Measurements from ENCODE around the gene STAM. TPM values are rescaled to one million over a fixed set of nuclear protein-coding genes. Genes with fewer than 3 reads are reported as not detected.

Gene STAM
- total RNA-seq, 1 donor from 2014 or later = 26.2 TPM

DNA sequence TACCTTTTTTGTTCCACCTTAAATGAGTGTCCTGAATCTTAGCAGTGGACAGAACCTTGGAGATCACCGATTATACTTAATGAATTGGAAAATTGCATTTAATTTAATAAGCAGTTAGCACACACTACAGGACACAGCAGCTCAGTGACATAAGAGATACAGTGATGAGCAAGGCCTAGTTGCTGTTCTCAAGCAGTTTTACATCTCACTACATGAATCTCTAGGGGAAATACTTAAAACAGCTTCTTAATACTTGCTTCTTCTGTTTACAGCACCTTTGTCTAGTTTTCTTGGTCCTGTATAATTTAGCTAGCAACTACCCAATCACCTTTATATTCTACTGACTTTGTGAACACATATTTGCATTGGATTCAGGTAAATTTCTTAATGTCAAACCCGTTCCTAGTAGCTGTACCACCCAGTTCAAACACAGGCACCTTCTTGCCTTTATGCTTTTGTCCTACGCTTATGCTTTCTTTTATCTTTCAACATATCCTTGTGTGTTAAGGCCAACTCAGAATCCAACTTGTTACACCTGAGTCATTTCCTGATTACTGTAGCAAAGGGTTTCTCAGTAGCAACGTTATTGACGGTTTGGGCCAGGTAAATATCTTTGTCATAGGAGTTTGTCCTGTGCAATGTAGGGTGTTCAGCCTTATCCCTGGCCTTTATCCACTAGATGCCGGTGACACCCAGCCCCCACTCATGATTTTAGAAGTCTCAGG is 1.8 kb downstream of the STAM start:
- intact Hi-C loops (cut with micrococcal nuclease) = loop anchor here (2.0 to 5.0 kb wide), 2 partner anchors 618 to 1013 kb away; partner anchors contain the start of gene ARL5B

DNA sequence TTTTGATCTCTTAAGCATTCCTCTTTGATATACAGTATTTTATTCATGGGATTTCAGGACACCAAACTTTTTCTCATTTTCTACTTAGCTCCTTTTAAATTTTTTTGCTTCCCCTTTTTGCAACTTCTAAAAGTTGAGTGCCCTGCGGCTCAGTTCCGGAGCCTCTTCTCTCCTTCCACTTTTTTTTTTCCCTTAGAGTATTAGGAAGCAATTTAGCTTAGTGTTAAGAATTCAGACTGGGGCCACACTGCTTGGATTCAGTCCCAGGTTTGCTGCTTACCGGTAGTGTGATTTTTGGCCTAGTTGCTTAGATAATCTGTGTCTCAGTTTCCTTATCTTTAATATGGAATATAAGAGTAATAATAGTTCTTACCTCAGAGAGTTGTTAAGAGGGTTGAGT is 3.4 kb downstream of the STAM start:
- intact Hi-C loops (cut with micrococcal nuclease) = loop anchor here (5.0 kb wide), 1 partner anchor 620 kb away; no protein-coding TSS in a partner anchor

DNA sequence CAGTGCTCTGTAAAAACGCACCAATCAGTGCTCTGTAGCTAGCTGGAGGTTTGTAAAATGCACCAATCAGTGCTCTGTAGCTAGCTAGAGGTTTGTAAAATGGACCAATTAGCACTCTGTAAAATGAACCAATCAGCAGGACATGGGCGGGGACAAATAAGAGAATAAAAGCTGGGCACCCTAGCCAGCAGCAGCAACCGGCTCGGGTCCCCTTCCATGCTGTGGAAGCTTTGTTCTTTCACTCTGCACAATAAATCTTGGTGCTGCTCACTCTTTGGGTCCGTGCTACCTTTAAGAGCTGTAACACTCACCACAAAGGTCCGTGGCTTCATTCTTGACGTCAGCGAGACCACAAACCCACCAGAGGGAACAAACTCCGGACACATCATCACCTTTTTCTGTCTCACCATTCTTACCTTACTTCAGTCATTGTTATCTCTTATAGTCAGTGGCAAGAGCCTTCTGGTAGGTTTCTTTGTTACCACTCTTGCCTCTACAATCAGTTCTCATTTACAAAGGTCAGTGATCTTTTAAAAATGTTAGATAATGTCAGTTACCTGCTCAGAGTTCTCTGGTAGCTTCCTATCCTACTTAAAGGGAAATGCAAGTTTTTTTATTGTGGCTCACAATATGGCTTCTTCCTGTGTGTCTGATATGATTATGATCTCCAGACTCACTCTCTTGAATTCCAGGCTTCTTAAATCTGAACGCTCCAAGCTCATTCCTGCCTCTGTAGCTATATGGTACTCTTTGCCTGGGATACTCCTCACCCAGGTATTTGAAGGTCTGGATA is 4.5 kb downstream of the STAM start:
- intact Hi-C loops (cut with micrococcal nuclease) = loop anchor here (5.0 kb wide), 1 partner anchor 621 kb away; no protein-coding TSS in a partner anchor

DNA sequence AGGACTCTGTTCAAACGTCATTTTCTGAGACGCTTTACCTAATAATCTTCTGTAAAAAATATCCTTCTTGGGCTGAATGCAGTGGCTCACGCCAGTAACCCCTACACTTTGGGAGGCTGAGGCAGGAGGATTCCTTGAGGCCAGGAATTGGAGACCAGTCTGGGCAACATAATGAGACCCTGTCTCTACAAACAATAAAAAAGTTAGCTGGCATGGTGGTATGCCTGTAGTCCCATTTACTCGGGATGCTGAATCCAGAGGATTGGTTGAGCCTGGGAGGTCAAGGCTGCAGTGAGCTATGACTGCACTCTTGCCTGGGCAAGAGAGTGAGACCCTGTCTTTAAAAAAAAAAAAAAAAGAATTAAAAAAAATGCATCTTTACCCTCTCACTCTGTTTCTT is 5.1 kb downstream of the STAM start:
- intact Hi-C loops (cut with micrococcal nuclease) = loop anchor here (5.0 kb wide), 1 partner anchor 622 kb away; no protein-coding TSS in a partner anchor

DNA sequence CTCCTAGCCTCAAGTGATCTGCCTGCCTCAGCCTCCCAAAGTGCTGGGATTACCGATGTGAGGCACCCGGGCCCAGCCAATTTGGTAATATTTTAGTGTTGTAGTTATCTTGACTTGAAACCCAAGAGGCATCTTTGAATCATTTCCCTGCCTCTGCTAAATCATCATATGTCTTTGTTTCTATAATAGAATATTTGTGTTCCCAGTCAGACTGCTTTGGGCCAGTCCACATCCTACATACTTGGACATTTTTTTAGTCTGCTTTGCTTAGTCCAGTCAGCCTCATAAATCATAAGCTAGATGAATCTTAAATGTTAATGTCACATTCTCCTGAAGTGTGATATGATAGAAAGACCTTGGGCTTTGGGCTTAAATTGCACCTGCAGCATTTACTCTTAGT is 5.9 kb downstream of the STAM start:
- intact Hi-C loops (cut with micrococcal nuclease) = loop anchor here (5.0 kb wide), 1 partner anchor 623 kb away; no protein-coding TSS in a partner anchor

DNA sequence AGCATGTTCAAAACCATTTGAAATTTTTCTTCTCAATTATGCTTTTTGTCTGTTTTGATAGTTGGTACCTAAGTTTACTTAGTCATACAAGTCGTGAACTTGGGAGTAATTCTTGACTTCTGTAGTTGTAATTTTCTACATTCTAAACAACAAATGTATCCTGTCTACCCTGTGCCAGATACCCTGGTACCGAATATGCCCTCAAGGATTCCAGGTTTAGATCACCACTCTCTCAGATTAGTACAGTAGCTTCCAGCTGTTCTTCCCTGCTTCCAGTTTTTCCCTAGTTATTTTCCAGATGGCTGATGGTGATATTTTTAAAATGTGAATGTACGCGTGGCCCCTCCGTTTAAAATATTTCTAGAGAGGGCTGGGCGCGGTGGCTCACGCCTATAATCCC is 6.5 kb downstream of the STAM start:
- intact Hi-C loops (cut with micrococcal nuclease) = no loop called here

DNA sequence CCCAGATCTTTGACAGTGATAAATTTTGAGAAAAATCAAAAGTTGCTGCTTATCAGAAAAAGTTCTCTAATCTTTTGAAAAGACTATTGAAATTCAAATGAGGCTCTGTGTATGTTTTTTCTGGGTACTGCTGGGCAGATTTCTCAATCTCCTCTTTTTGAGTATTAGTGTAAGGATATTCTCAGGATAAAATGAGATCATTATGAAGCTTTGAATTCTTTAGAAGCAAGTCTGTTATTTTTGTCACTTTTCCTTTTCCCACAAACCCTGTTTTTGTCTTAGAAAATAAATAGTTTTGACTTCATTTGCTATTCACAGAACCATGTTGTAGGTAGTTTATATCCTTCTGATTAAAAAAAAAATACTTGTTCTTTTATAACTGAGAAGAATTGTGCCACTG is 7.9 kb downstream of the STAM start:
- intact Hi-C loops (cut with micrococcal nuclease) = no loop called here

DNA sequence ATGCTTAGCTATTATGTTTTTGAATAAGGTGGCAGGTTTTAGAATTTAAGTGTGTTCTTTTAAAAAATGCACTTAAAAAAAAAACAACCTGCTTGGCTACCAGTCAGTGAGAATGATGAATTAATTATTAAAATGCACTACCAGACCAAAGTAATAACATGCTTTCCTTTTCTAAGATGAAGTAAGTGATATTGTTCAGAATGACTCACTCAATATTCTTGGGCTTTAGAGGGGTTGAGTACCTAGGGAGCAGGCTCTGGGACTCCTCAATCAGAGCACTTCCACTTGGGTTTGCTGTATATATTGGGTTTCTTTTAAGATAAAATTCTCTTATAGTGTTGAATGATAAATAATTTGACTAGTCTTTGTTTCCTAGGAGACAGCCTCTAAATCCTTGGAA is 8.6 kb downstream of the STAM start:
- intact Hi-C loops (cut with micrococcal nuclease) = no loop called here

DNA sequence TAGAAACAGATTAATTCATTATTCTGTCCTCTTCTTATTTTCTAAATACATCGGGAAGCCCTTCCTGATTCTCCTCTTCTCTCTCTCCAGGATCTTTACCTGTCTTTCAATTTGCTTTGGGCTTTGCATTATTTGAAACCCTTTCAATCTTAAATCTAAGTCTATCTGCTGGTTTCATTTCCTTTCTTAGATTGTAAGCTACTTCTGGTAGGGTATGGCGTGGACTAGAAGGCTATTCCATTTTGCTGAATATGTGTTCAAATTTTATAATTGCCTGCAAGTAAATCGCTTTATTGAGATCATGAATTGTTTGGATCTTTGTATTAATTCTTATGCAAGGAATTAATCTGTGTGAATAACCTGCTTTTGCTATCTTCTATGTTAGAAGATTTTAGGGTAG is 11.1 kb downstream of the STAM start:
- intact Hi-C loops (cut with micrococcal nuclease) = no loop called here

DNA sequence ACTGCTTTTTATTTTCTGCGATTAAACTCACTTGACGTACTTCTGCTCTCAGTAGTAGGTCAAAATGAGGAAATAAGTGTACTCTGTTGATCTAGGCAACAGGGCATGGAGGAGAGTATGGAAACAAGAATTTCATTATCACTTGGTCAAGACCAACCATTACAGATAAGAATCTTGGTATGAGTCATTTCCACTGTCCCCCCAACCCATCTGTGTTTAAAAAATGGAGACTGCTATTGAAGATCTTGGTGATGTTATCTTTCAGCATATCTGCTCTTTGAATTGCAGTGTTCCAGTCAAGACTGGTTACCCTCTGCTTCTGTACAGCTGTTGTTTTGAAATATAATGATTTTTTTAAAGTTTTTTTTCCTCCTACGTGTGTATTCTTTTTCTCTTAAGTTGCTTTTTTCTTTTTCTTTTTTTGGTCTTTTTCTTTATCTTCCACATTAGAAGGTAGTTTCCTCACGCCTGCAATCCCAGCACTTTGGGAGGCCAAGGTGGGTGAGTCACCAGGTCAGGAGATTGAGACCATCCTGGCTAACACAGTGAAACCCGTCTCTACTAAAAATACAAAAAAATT is 11.7 kb downstream of the STAM start:
- intact Hi-C loops (cut with micrococcal nuclease) = no loop called here

DNA sequence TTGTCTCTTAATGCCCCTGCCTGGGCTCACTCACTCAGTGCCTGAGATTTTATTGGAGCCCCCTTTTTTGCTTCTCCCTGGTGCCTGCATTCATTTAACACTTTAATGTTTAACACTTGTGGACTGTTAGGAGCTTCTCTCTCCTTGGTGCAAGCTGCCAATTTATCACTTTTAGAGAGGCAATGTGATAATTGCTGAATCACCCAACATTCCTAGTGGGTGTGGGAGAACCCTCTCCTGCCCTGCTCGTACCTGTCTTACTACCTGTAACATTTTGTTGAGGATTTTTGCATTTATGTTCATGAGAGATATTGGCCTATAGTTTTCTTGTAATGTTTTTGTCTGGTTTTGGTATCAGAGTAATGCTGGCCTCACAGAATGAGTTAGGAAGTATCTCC is 13.2 kb downstream of the STAM start:
- intact Hi-C loops (cut with micrococcal nuclease) = no loop called here

DNA sequence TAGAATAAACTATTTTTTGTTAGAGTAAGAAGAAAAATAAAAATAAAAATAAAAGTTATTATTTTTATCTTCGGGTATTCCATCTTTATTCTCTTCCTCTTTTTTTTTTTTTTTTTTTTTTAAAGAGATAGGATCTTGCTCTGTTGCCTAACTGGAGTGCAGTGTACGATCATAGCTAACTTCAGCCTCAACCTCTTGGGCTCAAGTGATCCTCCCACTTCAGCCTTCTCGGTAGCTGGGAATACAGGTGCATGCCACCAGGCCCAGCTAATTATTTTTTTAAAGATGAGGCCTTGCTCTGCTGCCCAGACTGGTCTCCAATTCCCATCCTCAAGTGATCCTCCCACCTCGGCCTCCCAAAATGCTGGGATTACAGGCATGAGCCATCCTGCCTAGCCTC is 15.4 kb downstream of the STAM start:
- intact Hi-C loops (cut with micrococcal nuclease) = no loop called here

DNA sequence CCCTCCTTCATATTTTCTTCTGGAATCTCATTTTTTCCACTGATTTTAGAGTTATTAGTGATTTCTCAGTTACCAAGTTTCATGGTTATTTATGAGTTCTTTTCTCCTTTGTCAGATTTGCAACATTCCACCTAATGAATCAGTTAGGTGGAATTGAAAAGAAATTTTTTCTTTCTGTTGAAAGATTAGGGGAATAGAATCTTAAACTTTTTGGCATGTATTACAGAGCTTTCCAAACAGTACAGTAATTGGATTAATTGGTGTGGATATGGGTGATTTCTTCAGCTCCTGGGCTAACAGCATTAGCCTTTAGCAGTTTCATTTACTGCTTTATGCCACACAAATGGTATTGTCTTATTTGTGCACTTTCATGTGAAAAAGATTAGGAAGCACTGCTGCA is 17.0 kb downstream of the STAM start:
- intact Hi-C loops (cut with micrococcal nuclease) = no loop called here

DNA sequence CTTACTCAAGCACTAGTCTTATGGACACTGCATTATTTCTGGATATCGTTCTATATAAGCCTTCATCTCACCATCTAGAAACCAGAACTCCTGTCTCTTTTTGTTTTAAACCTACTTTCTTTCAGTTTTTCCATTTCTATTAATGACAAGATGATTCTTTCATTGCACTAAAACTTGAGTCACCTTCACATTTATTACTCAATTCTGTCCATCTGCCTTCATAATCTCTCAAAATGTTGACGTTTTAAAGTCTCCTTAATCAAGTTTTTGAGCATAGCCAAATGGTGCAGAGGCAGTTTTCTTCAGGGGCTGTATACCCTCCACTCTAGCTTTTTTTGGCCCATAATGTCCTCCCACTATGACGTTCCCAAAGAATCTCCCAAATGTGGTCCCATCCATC is 17.6 kb downstream of the STAM start:
- intact Hi-C loops (cut with micrococcal nuclease) = no loop called here

DNA sequence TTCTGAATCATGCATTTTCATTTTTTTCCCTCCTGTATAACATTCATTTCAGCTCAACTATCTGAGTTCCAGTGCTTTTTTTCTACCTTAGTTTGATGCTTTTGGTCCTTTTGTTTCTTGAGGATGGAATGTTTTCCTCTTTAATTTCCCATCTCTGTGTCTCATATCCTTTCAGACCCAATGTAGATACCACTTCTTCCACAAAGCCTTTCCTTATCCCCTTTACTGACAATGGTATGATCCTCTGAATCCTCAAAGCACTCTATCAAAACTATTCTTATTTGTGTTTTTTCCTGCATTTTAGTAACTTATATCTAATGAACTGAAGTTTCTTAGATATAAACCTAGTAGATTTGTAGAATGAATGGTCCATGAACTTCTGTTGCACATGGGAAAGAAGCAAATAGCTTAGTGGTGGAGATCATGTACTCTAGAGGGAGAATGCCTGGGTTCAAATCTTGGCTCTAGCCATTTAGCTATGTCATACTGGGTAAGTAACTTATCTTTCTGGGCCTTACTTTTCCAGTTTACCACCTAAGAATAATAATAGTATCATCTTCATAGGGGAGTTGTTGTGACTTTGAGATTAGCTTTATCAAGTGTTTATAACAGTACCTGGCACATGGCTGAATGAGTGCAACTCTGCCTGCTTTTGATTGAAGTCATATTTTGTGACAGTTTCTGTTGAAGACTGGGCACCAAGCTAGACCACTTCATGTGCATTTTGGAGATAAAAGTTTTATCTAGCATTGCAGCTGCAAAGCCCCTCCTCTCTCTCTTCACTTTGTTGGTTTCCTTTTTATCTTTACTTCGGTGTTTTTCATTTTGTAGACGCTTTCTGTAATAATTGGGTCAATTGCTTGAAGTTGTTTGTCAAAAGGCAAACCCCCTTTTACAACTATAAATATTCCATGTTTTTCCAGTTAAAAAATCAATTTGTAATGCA is 18.5 kb downstream of the STAM start:
- intact Hi-C loops (cut with micrococcal nuclease) = no loop called here

DNA sequence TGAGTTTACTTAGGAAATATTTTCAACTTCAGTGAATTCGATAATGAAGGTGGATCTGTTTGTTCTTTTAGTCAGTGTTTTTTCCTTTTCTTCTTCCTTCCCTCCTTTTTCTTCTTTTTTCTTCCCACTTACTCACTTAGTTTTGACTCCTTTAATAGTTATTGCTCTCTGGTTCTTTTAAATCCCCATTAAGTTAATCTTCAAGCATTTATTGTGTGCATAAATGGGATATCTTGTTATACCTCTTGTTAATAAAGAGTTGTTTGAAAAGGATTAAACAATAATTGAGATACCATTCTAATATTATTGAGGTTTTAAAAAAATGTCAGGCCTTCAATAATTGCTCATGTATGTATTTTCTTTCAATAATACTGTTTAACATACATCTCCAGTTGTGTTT is 19.5 kb downstream of the STAM start:
- intact Hi-C loops (cut with micrococcal nuclease) = no loop called here

DNA sequence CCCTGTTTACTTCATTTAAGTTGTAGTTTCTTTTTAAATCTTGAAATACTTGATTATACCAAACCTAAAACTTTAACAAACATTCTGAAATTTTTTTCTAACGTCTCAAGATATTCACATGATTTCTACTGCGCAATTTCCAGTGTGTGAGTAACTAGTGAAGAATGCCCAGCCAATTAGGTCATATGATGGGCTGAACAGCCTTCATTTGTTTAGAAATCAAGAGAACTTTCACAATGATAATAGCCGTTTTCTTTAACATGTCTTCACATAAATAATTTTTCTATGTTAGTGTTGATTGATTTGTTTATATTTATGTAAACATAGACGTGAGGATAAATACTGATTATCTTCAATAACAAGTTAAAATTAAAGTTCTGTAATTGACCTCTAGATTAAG is 21.8 kb downstream of the STAM start:
- intact Hi-C loops (cut with micrococcal nuclease) = no loop called here

DNA sequence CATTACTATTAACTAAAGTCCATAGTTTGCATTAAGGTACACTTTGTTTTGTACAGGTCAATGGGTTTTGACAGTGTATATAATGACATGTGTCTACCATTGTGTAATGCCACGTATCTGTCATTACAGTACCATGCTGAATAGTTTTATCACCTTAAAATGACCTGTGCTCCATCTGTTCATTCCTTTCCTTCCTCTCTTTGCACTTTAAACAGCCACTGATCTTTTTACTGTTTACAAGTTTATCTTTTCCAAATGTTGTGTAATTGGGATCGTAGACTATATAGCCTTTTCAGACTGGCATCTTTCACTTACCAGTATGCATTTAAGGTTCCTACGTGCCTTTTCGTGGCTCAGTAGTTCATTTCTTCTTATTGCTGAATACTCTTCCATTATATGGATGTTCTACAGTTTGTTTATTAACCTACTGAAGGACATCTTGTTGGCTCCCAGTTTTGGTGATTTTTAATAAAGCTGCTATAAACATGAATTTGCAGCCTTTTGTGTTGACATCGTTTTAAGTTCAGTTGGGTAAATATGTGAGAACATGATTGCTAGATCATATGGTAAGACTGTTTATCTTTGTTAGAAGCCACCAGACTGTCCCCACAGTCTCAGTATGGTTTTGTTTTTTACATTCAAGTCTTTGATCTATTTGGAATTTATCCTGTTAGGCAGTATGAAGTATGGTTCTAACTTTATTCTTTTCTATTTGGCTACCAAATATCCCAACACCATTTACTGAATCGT is 24.7 kb downstream of the STAM start:
- intact Hi-C loops (cut with micrococcal nuclease) = loop anchor here (1.0 kb wide), 1 partner anchor 24 kb away; the partner anchor contains the start of gene STAM

DNA sequence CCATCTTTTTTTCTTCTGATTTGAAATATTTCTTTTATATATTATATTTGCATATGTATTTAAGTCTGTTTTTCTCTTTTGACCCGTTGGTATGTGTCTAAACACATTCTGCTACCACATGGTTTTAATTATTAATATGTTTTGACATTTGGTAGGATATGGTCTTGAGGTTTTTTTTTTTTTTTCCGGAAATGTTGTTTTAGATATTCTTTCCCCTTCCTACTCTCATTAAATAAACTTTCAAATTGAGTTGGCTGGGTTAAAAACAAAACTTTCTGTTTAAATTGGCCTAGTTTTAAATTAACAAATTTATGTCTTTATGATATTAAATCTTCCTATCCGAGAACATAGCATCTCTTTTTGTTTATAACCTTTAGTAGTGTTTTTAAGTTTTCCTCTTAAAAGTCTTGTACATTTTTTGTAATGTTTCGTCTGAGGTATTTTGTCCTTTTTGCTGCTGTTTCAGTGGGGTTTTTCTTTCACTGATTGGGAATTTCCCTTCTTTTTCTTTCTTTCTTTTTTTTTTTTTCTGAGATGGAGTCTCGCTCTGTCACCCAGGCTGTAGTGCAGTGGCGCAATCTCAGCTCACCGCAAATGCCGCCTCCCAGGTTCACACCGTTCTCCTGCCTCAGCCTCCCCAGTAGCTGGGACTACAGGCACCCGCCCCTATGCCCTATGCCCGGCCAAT is 25.4 kb downstream of the STAM start:
- intact Hi-C loops (cut with micrococcal nuclease) = loop anchor here (1.0 kb wide), 1 partner anchor 25 kb away; the partner anchor contains the start of gene STAM

DNA sequence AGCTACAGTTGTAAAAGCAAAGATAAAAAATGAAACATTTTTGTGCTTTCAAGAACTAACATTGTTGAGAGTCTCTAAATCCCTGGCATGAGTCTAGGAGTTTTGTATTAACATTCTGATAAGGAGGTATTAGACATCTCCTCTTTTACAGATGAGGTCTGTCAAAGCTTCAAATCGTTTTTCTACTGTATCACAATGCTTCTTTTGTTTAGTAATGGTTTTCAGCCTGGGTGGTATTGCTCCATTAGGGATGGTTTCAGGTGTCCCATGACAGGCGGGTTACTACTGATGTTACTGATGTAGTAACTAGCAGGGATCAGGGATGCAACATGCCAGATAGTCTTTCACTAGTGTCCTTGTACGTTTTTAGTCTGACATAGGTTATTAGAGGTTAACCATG is 27.4 kb downstream of the STAM start:
- intact Hi-C loops (cut with micrococcal nuclease) = no loop called here
